HEK293 (cell line): ENCODE measurements around the gene BLM.

Experiments used
- CTCF ChIA-PET: fragments of 350-600 bp; formaldehyde crosslinking; extraction: SDS; loops from one replicate; lab custom pipeline; 2021; ENCODE audit warnings: antibody characterized with exemption; lab: Yijun Ruan, JAX
- POLR2A ChIA-PET: fragments of 300-600 bp; formaldehyde crosslinking; extraction: SDS; loops from one replicate; lab custom pipeline; 2020; ENCODE audit warnings: antibody characterized with exemption, inconsistent platforms; lab: Yijun Ruan, JAX
- H3K27ac ChIP-seq: fragments of 200-500 bp; sonication (Bioruptor generic); 2 replicates; pipeline ENCODE4 v1.5.1; 2014; ENCODE audit warnings: low read depth, low read length, control low read depth, inconsistent platforms; ENCODE audit errors: extremely low read depth
- H3K36me3 ChIP-seq, 2 experiments: fragments of 200-500 bp in 1 of 2; sonication (Bioruptor generic) in 1 of 2; 1 replicate in 1 of 2; 2 replicates in 1 of 2; pipeline ENCODE4 v1.5.1; 2014 to 2017; ENCODE audit warnings: inconsistent platforms in 2 of 2, low read length in 2 of 2; ENCODE audit not compliant: control insufficient read depth in 2 of 2, insufficient read depth in 1 of 2
- H3K4me1 ChIP-seq: fragments of 200-500 bp; sonication (Bioruptor generic); 2 replicates; pipeline ENCODE4 v1.5.1; 2014; ENCODE audit warnings: mild to moderate bottlenecking, low read length, inconsistent platforms; ENCODE audit not compliant: control insufficient read depth, insufficient read depth
- H3K4me3 ChIP-seq: 2 replicates; pipeline ENCODE4 v1.5.1; 2011; ENCODE audit warnings: low read depth, mild to moderate bottlenecking, control low read depth, low read length, moderate library complexity
- H3K9me3 ChIP-seq: fragments of 200-500 bp; sonication (Bioruptor generic); 2 replicates; pipeline ENCODE4 v1.5.1; 2014; ENCODE audit warnings: low read depth, low read length, inconsistent platforms; ENCODE audit not compliant: control insufficient read depth, insufficient read depth
- AEBP2 ChIP-seq: fragments of 450-650 bp; formaldehyde crosslinking; IDR thresholded peaks from 2 replicates; pipeline ENCODE4 v1.5.1; 2016; ENCODE audit warnings: missing biosample characterization, missing genetic modification characterization, borderline replicate concordance
- BCL6B ChIP-seq: fragments of 450-650 bp; formaldehyde crosslinking; IDR thresholded peaks from 2 replicates; pipeline ENCODE4 v1.5.1; 2017; ENCODE audit warnings: missing biosample characterization, missing genetic modification characterization
- GLIS1 ChIP-seq: fragments of 450-650 bp; formaldehyde crosslinking; IDR thresholded peaks from 2 replicates; pipeline ENCODE4 v1.5.1; 2016; ENCODE audit warnings: missing biosample characterization, missing genetic modification characterization
- KLF1 ChIP-seq: fragments of 450-650 bp; formaldehyde crosslinking; IDR thresholded peaks from 2 replicates; pipeline ENCODE4 v1.5.1; 2016; ENCODE audit warnings: missing biosample characterization, missing genetic modification characterization
- KLF8 ChIP-seq: fragments of 450-650 bp; formaldehyde crosslinking; IDR thresholded peaks from 2 replicates; pipeline ENCODE4 v1.5.1; 2016; ENCODE audit warnings: missing biosample characterization, missing genetic modification characterization
- OVOL3 ChIP-seq: fragments of 450-650 bp; formaldehyde crosslinking; IDR thresholded peaks from 2 replicates; pipeline ENCODE4 v1.5.1; 2016; ENCODE audit warnings: missing biosample characterization, missing genetic modification characterization
- REPIN1 ChIP-seq: fragments of 450-650 bp; formaldehyde crosslinking; IDR thresholded peaks from 2 replicates; pipeline ENCODE4 v1.5.1; 2017; ENCODE audit warnings: missing biosample characterization, missing genetic modification characterization, low read depth
- SETDB1 ChIP-seq: IDR thresholded peaks from one replicate; pipeline ENCODE4 v1.6.1; 2017; ENCODE audit warnings: mild to moderate bottlenecking, low read length, moderate library complexity, mixed read lengths; ENCODE audit not compliant: insufficient read length
- SP7 ChIP-seq: fragments of 450-650 bp; formaldehyde crosslinking; IDR thresholded peaks from 2 replicates; pipeline ENCODE4 v1.5.1; 2016; ENCODE audit warnings: missing biosample characterization, missing genetic modification characterization
- ZNF132 ChIP-seq: fragments of 450-650 bp; formaldehyde crosslinking; IDR thresholded peaks from 2 replicates; pipeline ENCODE4 v1.5.1; 2017; ENCODE audit warnings: missing biosample characterization, missing genetic modification characterization, borderline replicate concordance
- ZNF140 ChIP-seq: fragments of 450-650 bp; formaldehyde crosslinking; IDR thresholded peaks from 2 replicates; pipeline ENCODE4 v1.5.1; 2016; ENCODE audit warnings: missing biosample characterization, missing genetic modification characterization
- ZNF214 ChIP-seq: fragments of 450-650 bp; formaldehyde crosslinking; IDR thresholded peaks from 2 replicates; pipeline ENCODE4 v1.5.1; 2017; ENCODE audit warnings: missing biosample characterization, mild to moderate bottlenecking, missing genetic modification characterization, borderline replicate concordance
- ZNF26 ChIP-seq: fragments of 450-650 bp; formaldehyde crosslinking; IDR thresholded peaks from 2 replicates; pipeline ENCODE4 v1.5.1; 2016; ENCODE audit warnings: missing biosample characterization, missing genetic modification characterization
- ZNF280D ChIP-seq: fragments of 450-650 bp; formaldehyde crosslinking; IDR thresholded peaks from 2 replicates; pipeline ENCODE4 v1.5.1; 2016; ENCODE audit warnings: missing biosample characterization, missing genetic modification characterization
- ZNF302 ChIP-seq: fragments of 450-650 bp; formaldehyde crosslinking; IDR thresholded peaks from 2 replicates; pipeline ENCODE4 v1.5.1; 2016; ENCODE audit warnings: missing biosample characterization, missing genetic modification characterization, low read depth
- ZNF362 ChIP-seq: fragments of 450-650 bp; formaldehyde crosslinking; IDR thresholded peaks from 2 replicates; pipeline ENCODE4 v1.5.1; 2016; ENCODE audit warnings: missing biosample characterization, missing genetic modification characterization
- ZNF501 ChIP-seq: fragments of 450-650 bp; formaldehyde crosslinking; IDR thresholded peaks from 2 replicates; pipeline ENCODE4 v1.5.1; 2016; ENCODE audit warnings: missing biosample characterization, missing genetic modification characterization
- ZNF529 ChIP-seq: fragments of 450-650 bp; formaldehyde crosslinking; IDR thresholded peaks from 2 replicates; pipeline ENCODE4 v1.5.1; 2017; ENCODE audit warnings: missing genetic modification characterization, missing biosample characterization; ENCODE audit not compliant: insufficient replicate concordance
- ZNF623 ChIP-seq: fragments of 450-650 bp; formaldehyde crosslinking; IDR thresholded peaks from 2 replicates; pipeline ENCODE4 v1.5.1; 2016; ENCODE audit warnings: missing biosample characterization, missing genetic modification characterization
- ZNF624 ChIP-seq: fragments of 450-650 bp; formaldehyde crosslinking; IDR thresholded peaks from 2 replicates; pipeline ENCODE4 v1.5.1; 2017; ENCODE audit warnings: missing biosample characterization, missing genetic modification characterization
- ZNF660 ChIP-seq: fragments of 450-650 bp; IDR thresholded peaks from 2 replicates; pipeline ENCODE4 v1.5.1; 2018; ENCODE audit warnings: missing biosample characterization, mild to moderate bottlenecking, missing genetic modification characterization
- ZNF704 ChIP-seq: fragments of 450-650 bp; formaldehyde crosslinking; IDR thresholded peaks from 2 replicates; pipeline ENCODE4 v1.5.1; 2016; ENCODE audit warnings: missing biosample characterization, missing genetic modification characterization
- ZNF776 ChIP-seq: fragments of 450-650 bp; formaldehyde crosslinking; IDR thresholded peaks from 2 replicates; pipeline ENCODE4 v1.5.0; 2017; ENCODE audit warnings: missing biosample characterization, missing genetic modification characterization, borderline replicate concordance
- ZSCAN23 ChIP-seq: fragments of 450-650 bp; formaldehyde crosslinking; IDR thresholded peaks from 2 replicates; pipeline ENCODE4 v1.5.1; 2016; ENCODE audit warnings: missing biosample characterization, missing genetic modification characterization
- ZXDB ChIP-seq: fragments of 450-650 bp; formaldehyde crosslinking; IDR thresholded peaks from 2 replicates; pipeline ENCODE4 v1.5.1; 2016; ENCODE audit warnings: missing biosample characterization, missing genetic modification characterization

The BLM gene

GRCh38 chr15:90716976-90717821, at the start of gene BLM:
BLM (plus strand) TSS chr15:90717346; CDS start chr15:90747393, 30,047 bp downstream.
- peak within 1 kb of the TSS; percentile 88 for H3K4me3 ChIP-seq
- TF ChIP-seq ZNF624 (tag by site-specific recombination) (no peak), ZNF704 (tag by site-specific recombination) (no peak), ZXDB (peak; percentile 83), SETDB1 (no peak), REPIN1 (tag by site-specific recombination) (no peak), KLF1 (tag by site-specific recombination) (0 out of 2 replicates have a peak, but pooled peaks have one; percentile 12), KLF8 (tag by site-specific recombination) (peak; percentile 38; the same call in 1 of the 2 replicates), OVOL3 (0 out of 2 replicates have a peak, but pooled peaks have one; percentile 41), SP7 (tag by site-specific recombination) (peak; percentile 67), ZNF660 (tag by site-specific recombination) (peak; percentile 72), ZSCAN23 (tag by site-specific recombination) (no peak), AEBP2 (tag by site-specific recombination) (no peak), ZNF214 (tag by site-specific recombination) (no peak), ZNF132 (no peak), ZNF140 (tag by site-specific recombination) (no peak), ZNF362 (tag by site-specific recombination) (no peak), ZNF623 (no peak), ZNF529 (tag by site-specific recombination) (no peak), BCL6B (tag by site-specific recombination) (no peak), ZNF302 (tag by site-specific recombination) (no peak), ZNF776 (tag by site-specific recombination) (no peak), ZNF501 (tag by site-specific recombination) (peak; percentile 79), ZNF280D (tag by site-specific recombination) (no peak), GLIS1 (tag by site-specific recombination) (peak; percentile 20; the same call in 1 of the 2 replicates), ZNF26 (tag by site-specific recombination) (no peak)

More at GRCh38 chr15:90716976-90717821, at the start of gene BLM:
- H3K9me3 ChIP-seq, result no peaks in the 10 kb centered on the region
- no peaks in the 10 kb centered on the region; the same call in 1 of the 2 replicates for H3K4me1 ChIP-seq
- peak within 1 kb of the TSS; percentile 81 for H3K27ac ChIP-seq
- ChIA-PET POLR2A (interaction anchor here (0.5 to 2.4 kb wide), 31 partner anchors 9 to 547 kb away, joined by 3 to 16 read pairs (median 4); partner anchors contain the start of genes FURIN, HDDC3, MAN2A2 and UNC45A), CTCF (interaction anchor here (0.5 to 1.7 kb wide), 11 partner anchors 10 to 428 kb away, joined by 3 to 7 read pairs (median 3); no protein-coding TSS in a partner anchor)
- peaks cover 5 to 20% of the 10 kb centered on the region in 2 experiments for H3K36me3 ChIP-seq
